HCT116 (cell line): ENCODE data around the gene RASGRF1. TPM values are rescaled to one million over a fixed set of nuclear protein-coding genes. Genes with fewer than 3 reads are reported as not detected.

Source experiments
- ATAC-seq: fragments of 200-7000 bp; cut with Tn5 transposase; 2 replicates; pipeline ENCODE4 v1.9.1; 2020; ENCODE audit warnings: mild to moderate bottlenecking, moderate library complexity
- BruUV-seq: library from RNA; stranded (reverse); fragments of 400-500 nt; replicated peaks from 2 replicates; lab custom pipeline; 2021; lab: Mats Ljungman, UMichigan
- CTCF ChIA-PET: fragments of 300-600 bp; sonication (Branson Sonifier 250); formaldehyde crosslinking; loops from one replicate; lab custom pipeline; 2021; ENCODE audit warnings: antibody characterized with exemption; lab: Charles Lee
- POLR2A ChIA-PET: fragments of 300-600, 350-600 bp; sonication (Branson Sonifier 250); formaldehyde crosslinking; loops from one replicate; lab custom pipeline; 2021; ENCODE audit warnings: antibody characterized with exemption; lab: Charles Lee
- RAD21 ChIA-PET, 2 experiments: fragments of 300-600 bp; sonication (Branson Sonifier 250); formaldehyde crosslinking; loops; one replicate each; lab custom pipeline; 2023; ENCODE audit warnings: low total read pairs in 2 of 2; ENCODE audit not compliant: uncharacterized antibody in 2 of 2, unreplicated experiment in 2 of 2, low non-redundant PET in 1 of 2; lab: Charles Lee
- DNase-seq: peaks from one replicate; pipeline ENCODE4 v3.0.0-alpha.2; 2010; ENCODE audit warnings: low read depth, low spot score
- H2AFZ ChIP-seq: fragments of 200-600 bp; shearing (Covaris generic), sonication (generic); 2 replicates; pipeline ENCODE4 v1.6.1; 2017; ENCODE audit warnings: low read depth, mixed run types, mixed read lengths, antibody characterized with exemption, low read length; ENCODE audit not compliant: poor library complexity, severe bottlenecking
- H3K27ac ChIP-seq: 2 replicates; pipeline ENCODE4 v1.5.1; 2012; ENCODE audit warnings: low read depth, low read length
- H3K27me3 ChIP-seq: fragments of 200-600 bp; sonication (generic); 2 replicates; pipeline ENCODE4 v1.6.1; 2016; ENCODE audit warnings: mixed run types, low read length, mixed read lengths; ENCODE audit not compliant: insufficient read depth
- H3K36me3 ChIP-seq, 2 experiments: fragments of 200-500 bp in 1 of 2; fragments of 200-600 bp in 1 of 2; sonication (Bioruptor generic) in 1 of 2; sonication (generic) in 1 of 2; 2 replicates each; pipeline versions ENCODE4 v1.5.1 to v1.6.1; 2014 to 2016; ENCODE audit warnings: low read length in 2 of 2, inconsistent platforms in 1 of 2, mixed read lengths in 1 of 2, mixed run types in 1 of 2; ENCODE audit not compliant: insufficient read depth in 2 of 2, control insufficient read depth in 1 of 2
- H3K4me1 ChIP-seq, 2 experiments: fragments of 200-600 bp in 1 of 2; sonication (generic) in 1 of 2; 2 replicates each; pipeline versions ENCODE4 v1.5.1 to v1.6.1; 2012 to 2017; ENCODE audit warnings: low read length in 2 of 2, inconsistent platforms in 1 of 2, mild to moderate bottlenecking in 1 of 2, mixed read lengths in 1 of 2, mixed run types in 1 of 2, moderate library complexity in 1 of 2; ENCODE audit not compliant: insufficient read depth in 2 of 2, control insufficient read depth in 1 of 2
- H3K4me2 ChIP-seq: fragments of 200-600 bp; sonication (generic); 2 replicates; pipeline ENCODE4 v1.6.1; 2017; ENCODE audit warnings: mixed run types, low read length, mixed read lengths
- H3K4me3 ChIP-seq, 2 experiments: fragments of 200-600 bp in 1 of 2; sonication (generic) in 1 of 2; replicated peaks in 1 of 2; 2 replicates each; pipeline ENCODE4 v1.5.1; 2011 to 2016; ENCODE audit warnings: low read length in 2 of 2, control low read depth in 1 of 2, low read depth in 1 of 2, mild to moderate bottlenecking in 1 of 2, mixed read lengths in 1 of 2, mixed run types in 1 of 2
- H3K79me2 ChIP-seq: fragments of 200-600 bp; sonication (generic); 2 replicates; pipeline ENCODE4 v1.6.1; 2017; ENCODE audit warnings: mild to moderate bottlenecking, mixed run types, low read length, moderate library complexity, mixed read lengths; ENCODE audit not compliant: insufficient read depth
- H3K9ac ChIP-seq: fragments of 200-600 bp; sonication (generic); 2 replicates; pipeline ENCODE4 v1.6.1; 2016; ENCODE audit warnings: low read length, mixed read lengths
- H3K9me2 ChIP-seq: fragments of 200-600 bp; sonication (generic), shearing (Covaris generic); 2 replicates; pipeline ENCODE4 v1.6.1; 2017; ENCODE audit warnings: mixed run types, mild to moderate bottlenecking, moderate library complexity; ENCODE audit not compliant: insufficient read depth
- H3K9me3 ChIP-seq, 2 experiments: fragments of 200-500 bp in 1 of 2; fragments of 200-600 bp in 1 of 2; sonication (Bioruptor generic) in 1 of 2; sonication (generic) in 1 of 2; 2 replicates each; pipeline ENCODE4 v1.6.1; 2014 to 2017; ENCODE audit warnings: low read length in 2 of 2, mixed read lengths in 2 of 2, inconsistent platforms in 1 of 2, low read depth in 1 of 2, mild to moderate bottlenecking in 1 of 2, mixed run types in 1 of 2, moderate library complexity in 1 of 2; ENCODE audit not compliant: control insufficient read depth in 1 of 2, insufficient read depth in 1 of 2
- H4K20me1 ChIP-seq: fragments of 200-600 bp; sonication (generic), shearing (Covaris generic); 2 replicates; pipeline ENCODE4 v1.6.1; 2017; ENCODE audit warnings: mixed run types, mild to moderate bottlenecking, moderate library complexity; ENCODE audit not compliant: insufficient read depth
- EGR1 ChIP-seq: IDR thresholded peaks from 2 replicates; pipeline ENCODE4 v1.6.1; 2012; ENCODE audit warnings: low read depth
- ELF1 ChIP-seq: IDR thresholded peaks from 2 replicates; pipeline ENCODE4 v1.6.1; 2012; ENCODE audit warnings: low read depth, borderline replicate concordance
- POLR2A ChIP-seq: IDR thresholded peaks from 2 replicates; pipeline ENCODE4 v1.7.0; 2011; ENCODE audit warnings: borderline replicate concordance; ENCODE audit not compliant: insufficient read depth, insufficient read length; ENCODE audit errors: extremely low read depth
- SP1 ChIP-seq: IDR thresholded peaks from 2 replicates; pipeline ENCODE4 v1.6.1; 2012; ENCODE audit warnings: low read depth
- intact Hi-C: fragments of 100-400 bp; cut with micrococcal nuclease; formaldehyde crosslinking; loops from 2 replicates; pipeline ENCODE4 v1.10.0; 2022
- total RNA-seq: library from RNA; stranded (reverse); gene quantifications from one replicate; pipeline ENCODE4 v1.2.1, GENCODE V29; 2021; ENCODE audit not compliant: unreplicated experiment

Gene RASGRF1
- total RNA-seq, 1 experiment from 2014 or later: 2.4 TPM

DNA sequence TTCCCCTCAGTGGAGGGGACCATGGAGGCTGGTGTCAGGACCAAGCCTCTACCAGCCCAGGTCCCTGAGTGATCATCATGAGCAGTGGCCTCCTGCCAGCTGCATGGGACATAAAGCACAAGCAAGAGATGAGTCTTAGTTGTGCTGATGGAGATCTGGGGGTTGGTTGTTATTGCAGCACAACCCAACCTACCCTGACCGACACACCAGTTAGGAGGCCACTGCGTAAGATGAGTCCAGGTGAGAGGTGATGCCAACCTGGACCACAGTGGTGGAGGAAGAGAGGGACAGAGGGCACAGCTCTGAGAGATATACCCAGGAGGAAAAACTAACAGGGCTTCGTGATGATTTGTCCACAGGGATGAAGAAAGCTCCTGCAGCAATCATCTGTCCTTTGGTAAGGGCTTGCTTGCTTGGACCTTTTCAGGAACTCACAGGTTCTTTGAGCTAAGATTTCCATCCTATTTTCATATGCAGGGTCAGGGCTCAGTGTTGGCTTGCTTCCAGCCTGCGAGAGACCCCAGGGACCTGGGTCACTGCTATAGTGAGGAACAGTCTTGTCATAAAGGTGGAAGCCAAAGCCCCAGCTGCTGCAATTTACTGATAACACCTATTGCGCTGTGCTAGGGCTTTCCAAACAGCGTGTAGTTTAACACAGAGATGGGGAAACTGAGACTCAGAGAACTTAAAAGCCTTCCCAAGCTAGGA lies 8.1 kb downstream of the RASGRF1 start:
- ChIA-PET POLR2A (no interaction called here), RAD21 (no interaction called here), CTCF (no interaction called here)
- BruUV-seq: no TSS peak
- H3K9me2 ChIP-seq: no peaks in the 10 kb centered on the region
- no peak overlapping the region for H2AFZ ChIP-seq
- no peak overlapping the region for H3K4me3 ChIP-seq
- H4K20me1 ChIP-seq: no peaks in the 10 kb centered on the region
- no peaks in the 10 kb centered on the region for H3K9me3 ChIP-seq
- no peaks in the 10 kb centered on the region for H3K4me1 ChIP-seq
- no peaks in the 10 kb centered on the region for H3K79me2 ChIP-seq
- no peak for DNase-seq
- no peak for ATAC-seq
- no peak overlapping the region for H3K9ac ChIP-seq
- no peaks in the 10 kb centered on the region for H3K36me3 ChIP-seq
- H3K4me2 ChIP-seq: no peak overlapping the region
- TF ChIP-seq POLR2A (no peak), ELF1 (no peak)
- peaks cover 38% of the 10 kb centered on the region for H3K27me3 ChIP-seq
- no peak overlapping the region for H3K27ac ChIP-seq
- intact Hi-C loops: no loop called here

GRCh38 chr15:79078763-79079410 lies 11.7 kb downstream of the RASGRF1 start:
- Histone ChIP-seq H4K20me1 (no peaks in the 10 kb centered on the region), H3K27ac (no peak overlapping the region), H2AFZ (no peak overlapping the region), H3K27me3 (peaks cover 16% of the 10 kb centered on the region)
- no peak for DNase-seq
- POLR2A ChIA-PET: no interaction called here
- TF ChIP-seq EGR1 (no peak), SP1 (no peak)
- TF ChIP-seq, all 23 proteins: peak for 0
- RAD21 ChIA-PET: no interaction called here
- intact Hi-C loops: no loop called here
- H3K4me2 ChIP-seq: no peak overlapping the region
- BruUV-seq: no TSS peak
- H3K79me2 ChIP-seq: no peaks in the 10 kb centered on the region
- H3K4me3 ChIP-seq: no peak overlapping the region
- no peak for ATAC-seq
- H3K4me1 ChIP-seq: no peaks in the 10 kb centered on the region
- no peaks in the 10 kb centered on the region for H3K9me2 ChIP-seq
- CTCF ChIA-PET: no interaction called here
- no peaks in the 10 kb centered on the region for H3K9me3 ChIP-seq
- H3K9ac ChIP-seq: no peak overlapping the region
- no peaks in the 10 kb centered on the region for H3K36me3 ChIP-seq
